H1 (cell line): ENCODE measurements around the gene HIPK1. TPM values are rescaled to one million over a fixed set of nuclear protein-coding genes. Genes with fewer than 3 reads are reported as not detected.
A peak's percentile ranks its signal among the peaks of the same experiment; 100 is the strongest.

Experiments used
- ASH2L ChIP-seq: fragments of 200-600, 300-600 bp; sonication (generic); IDR thresholded peaks from one replicate; pipeline ENCODE4 v1.7.1; 2017; ENCODE audit warnings: low read length
- BACH1 ChIP-seq: IDR thresholded peaks from 2 replicates; pipeline ENCODE4 v1.6.1; 2012; ENCODE audit warnings: low read length, improper control_type of control experiment
- FOSL1 ChIP-seq: IDR thresholded peaks from 2 replicates; pipeline ENCODE4 v1.6.1; 2011; ENCODE audit warnings: mild to moderate bottlenecking, low read depth, low read length, moderate library complexity; ENCODE audit not compliant: insufficient read depth
- HDAC2 ChIP-seq, 2 experiments: fragments of 300-600 bp in 1 of 2; sonication (generic) in 1 of 2; IDR thresholded peaks; 2 replicates each; pipeline ENCODE4 v1.6.1; 2011 to 2012; ENCODE audit warnings: low read depth in 2 of 2, low read length in 2 of 2, mild to moderate bottlenecking in 2 of 2, moderate library complexity in 2 of 2, borderline replicate concordance in 1 of 2, inconsistent platforms in 1 of 2
- JUN ChIP-seq: IDR thresholded peaks from 2 replicates; pipeline ENCODE4 v1.6.1; 2011; ENCODE audit warnings: low read depth, mild to moderate bottlenecking, improper control_type of control experiment, low read length
- KDM4A ChIP-seq: IDR thresholded peaks from one replicate; pipeline ENCODE4 v1.7.1; 2012; ENCODE audit warnings: low read depth, mild to moderate bottlenecking, moderate library complexity, low read length, inconsistent platforms; ENCODE audit not compliant: severe bottlenecking
- NANOG ChIP-seq: IDR thresholded peaks from 2 replicates; pipeline ENCODE4 v1.6.1; 2011; ENCODE audit warnings: low read length, low read depth, mild to moderate bottlenecking, inconsistent platforms; ENCODE audit not compliant: insufficient read depth, poor library complexity, severe bottlenecking
- PHF8 ChIP-seq: fragments of 200-600 bp; sonication (generic); conservative IDR thresholded peaks from 2 replicates; pipeline ENCODE4 v1.7.1; 2012; ENCODE audit warnings: low read depth, mild to moderate bottlenecking, inconsistent platforms, low read length, moderate library complexity
- POLR2A ChIP-seq, 2 experiments: IDR thresholded peaks; 1 replicate in 1 of 2; 2 replicates in 1 of 2; pipeline ENCODE4 v1.6.1; 2011; ENCODE audit warnings: low read depth in 2 of 2, low read length in 2 of 2, mild to moderate bottlenecking in 2 of 2; ENCODE audit errors: control extremely low read depth in 1 of 2
- POU5F1 ChIP-seq: IDR thresholded peaks from 2 replicates; pipeline ENCODE4 v1.6.1; 2011; ENCODE audit warnings: low read depth, mild to moderate bottlenecking, low read length, moderate library complexity
- RBBP5 ChIP-seq: IDR thresholded peaks from 2 replicates; pipeline ENCODE4 v1.7.1; 2012; ENCODE audit warnings: low read depth, mild to moderate bottlenecking, inconsistent platforms, low read length, moderate library complexity, borderline replicate concordance
- RNF2 ChIP-seq: fragments of 200-900, 300-1000 bp; sonication (generic); IDR thresholded peaks from 2 replicates; pipeline ENCODE4 v1.7.1; 2016; ENCODE audit warnings: borderline replicate concordance, low read depth, mild to moderate bottlenecking, antibody characterized with exemption, low read length; ENCODE audit not compliant: poor library complexity, severe bottlenecking; ENCODE audit errors: missing control alignments
- SIN3A ChIP-seq, 2 experiments: IDR thresholded peaks in 1 of 2; conservative IDR thresholded peaks in 1 of 2; 2 replicates each; pipeline ENCODE4 v1.6.1; 2011 to 2012; ENCODE audit warnings: low read length in 2 of 2, improper control_type of control experiment in 1 of 2, low read depth in 1 of 2, mild to moderate bottlenecking in 1 of 2
- SIX5 ChIP-seq: IDR thresholded peaks from 2 replicates; pipeline ENCODE4 v1.6.1; 2011; ENCODE audit warnings: mild to moderate bottlenecking, low read depth, low read length
- SP2 ChIP-seq: IDR thresholded peaks from 2 replicates; pipeline ENCODE4 v1.6.1; 2012; ENCODE audit warnings: mild to moderate bottlenecking, low read length, inconsistent platforms
- SRF ChIP-seq: IDR thresholded peaks from 2 replicates; pipeline ENCODE4 v1.6.1; 2011; ENCODE audit warnings: mild to moderate bottlenecking, low read depth, low read length, moderate library complexity
- TBP ChIP-seq: IDR thresholded peaks from 2 replicates; pipeline ENCODE4 v1.6.1; 2011; ENCODE audit warnings: low read depth, low read length, improper control_type of control experiment
- TEAD4 ChIP-seq: IDR thresholded peaks from 2 replicates; pipeline ENCODE4 v1.6.1; 2012; ENCODE audit warnings: low read depth, low read length, inconsistent platforms, mixed read lengths
- YY1 ChIP-seq: IDR thresholded peaks from 2 replicates; pipeline ENCODE4 v1.6.1; 2011; ENCODE audit warnings: low read depth, mild to moderate bottlenecking, low read length
- polyA plus RNA-seq, 7 experiments: library from polyadenylated mRNA; depleted of rRNA in 3 of 7; stranded (reverse) in 5 of 7; unstranded in 2 of 7; fragments of >200 nt in 5 of 7; fragments of 200-250 nt in 2 of 7; gene quantifications; 1 replicate in 5 of 7; 2 replicates in 1 of 7; 4 replicates in 1 of 7; pipeline versions ENCODE4 v1.2.1 to v1.2.3, GENCODE V29; 2011 to 2013; ENCODE audit warnings: missing spikeins in 2 of 7, mixed read lengths in 2 of 7
- total RNA-seq: library from RNA; stranded (reverse); fragmentation: NEBNext Ultra II Directional; extraction: Animal tissue kit (Norgen Biotek cat#: 25700); gene quantifications from 2 replicates; pipeline ENCODE4 v1.2.1, GENCODE V29; 2021
- TF ChIP-seq, protein P1 (sequence below): IDR thresholded peaks from 2 replicates; pipeline ENCODE4 v1.6.1; 2012; ENCODE audit warnings: inconsistent platforms
- TF ChIP-seq, protein P2 (sequence below): IDR thresholded peaks from 2 replicates; pipeline ENCODE4 v1.6.1; 2012; ENCODE audit warnings: low read length, inconsistent platforms

Gene HIPK1
- total and polyA plus RNA-seq, 2 of the 8 experiments (the other 6 are each of a cell fraction or from before 2014, with no cell fraction given), result 46.2 to 64.3 TPM

DNA sequence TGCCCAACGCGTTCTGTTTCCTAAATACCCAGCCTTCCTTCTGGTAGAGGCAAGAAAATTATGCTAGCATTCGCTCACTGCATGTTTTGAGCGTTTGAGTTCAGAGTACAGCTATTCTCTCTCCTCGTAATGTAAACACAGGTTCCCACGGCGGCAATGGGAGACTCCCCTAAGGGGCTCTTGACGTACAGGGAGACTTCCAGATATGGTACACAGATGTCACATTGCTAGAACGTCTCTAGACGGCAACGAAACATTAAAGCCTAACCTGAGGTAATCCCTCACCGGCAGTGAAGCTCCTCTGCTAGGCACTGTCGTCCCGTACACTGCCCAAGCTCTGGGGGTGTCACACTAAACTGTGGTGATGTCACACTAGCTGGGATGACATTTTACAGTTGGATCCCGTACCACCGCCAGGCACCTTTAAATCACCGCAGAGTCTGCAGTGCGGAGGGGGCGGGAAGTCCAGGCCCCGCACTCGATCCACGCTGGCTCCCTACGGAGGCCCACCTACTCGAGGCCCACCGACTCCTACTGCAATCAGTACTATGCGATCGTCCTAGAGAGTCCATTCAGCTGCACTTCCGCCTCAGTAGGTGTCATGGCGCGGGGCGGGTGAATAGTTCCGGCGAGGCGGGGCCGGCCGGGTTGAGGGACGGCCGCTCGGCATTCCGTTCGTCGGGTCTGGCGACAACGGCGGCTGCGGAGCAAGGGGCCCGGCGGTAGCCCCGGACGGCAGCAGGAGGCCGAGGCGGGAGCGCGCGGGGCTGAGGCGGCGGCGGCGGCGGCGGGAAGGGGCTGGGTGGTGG, at the start of gene HIPK1 (continued):
- TF ChIP-seq TBP (peak; percentile 62; the same call in 1 of the 2 replicates), TEAD4 (peak; percentile 79), SP2 (peak; percentile 90), RBBP5 (peak; percentile 82; the same call in 1 of the 2 replicates), RNF2 (no peak), YY1 (peak; percentile 100), PHF8 (peak; percentile 46), JUN (no peak), HDAC2 (IDR thresholded peaks at IDR 0.05; ENCODE audit: borderline replicate concordance in 1 of 2, low read depth in 2 of 2, low read length in 2 of 2) (peak; percentile 68 to 96; a peak in 3 of 4 replicates), SRF (peak; percentile 90), FOSL1 (no peak), BACH1 (no peak), POU5F1 (peak; percentile 26; the same call in 1 of the 2 replicates), KDM4A (peak; percentile 60), SIX5 (peak; percentile 61), POLR2A (IDR thresholded peaks at IDR 0.05; ENCODE audit: control extremely low read depth in 1 of 2, low read depth in 2 of 2, low read length in 2 of 2) (no peak), ASH2L (peak; percentile 87), SIN3A (conservative IDR thresholded peaks at IDR 0.05 in 1 of 2, IDR thresholded peaks at IDR 0.05 in 1 of 2; ENCODE audit: low read depth in 1 of 2, low read length in 2 of 2) (peak; percentile 98 to 99), NANOG (peak; percentile 60)
- TF ChIP-seq, protein P1, sequence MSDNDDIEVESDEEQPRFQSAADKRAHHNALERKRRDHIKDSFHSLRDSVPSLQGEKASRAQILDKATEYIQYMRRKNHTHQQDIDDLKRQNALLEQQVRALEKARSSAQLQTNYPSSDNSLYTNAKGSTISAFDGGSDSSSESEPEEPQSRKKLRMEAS, result peak; percentile 61
- TF ChIP-seq, protein P2, sequence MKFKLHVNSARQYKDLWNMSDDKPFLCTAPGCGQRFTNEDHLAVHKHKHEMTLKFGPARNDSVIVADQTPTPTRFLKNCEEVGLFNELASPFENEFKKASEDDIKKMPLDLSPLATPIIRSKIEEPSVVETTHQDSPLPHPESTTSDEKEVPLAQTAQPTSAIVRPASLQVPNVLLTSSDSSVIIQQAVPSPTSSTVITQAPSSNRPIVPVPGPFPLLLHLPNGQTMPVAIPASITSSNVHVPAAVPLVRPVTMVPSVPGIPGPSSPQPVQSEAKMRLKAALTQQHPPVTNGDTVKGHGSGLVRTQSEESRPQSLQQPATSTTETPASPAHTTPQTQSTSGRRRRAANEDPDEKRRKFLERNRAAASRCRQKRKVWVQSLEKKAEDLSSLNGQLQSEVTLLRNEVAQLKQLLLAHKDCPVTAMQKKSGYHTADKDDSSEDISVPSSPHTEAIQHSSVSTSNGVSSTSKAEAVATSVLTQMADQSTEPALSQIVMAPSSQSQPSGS, result peak; percentile 67; the same call in 1 of the 2 replicates
